ENCODE measurements around the gene HSP90AB1. TPM values are rescaled to one million over a fixed set of nuclear protein-coding genes. Genes with fewer than 3 reads are reported as not detected.

Gene HSP90AB1
- polyA plus RNA-seq, 2 of the 4 experiments (the other 2 are of a cell fraction) = 1,136 to 1,155 TPM

- peaks cover 16% of the 10 kb centered on the region for H3K4me1 ChIP-seq
- WGBS (ENCODE audit: missing lambda C conversion rate) = 0% methylated on average over 2 of the region's 5 CpGs
- TF ChIP-seq RAD21 (conservative IDR thresholded peaks at IDR 0.05 in 1 of 2, IDR thresholded peaks at IDR 0.05 in 1 of 2) (peak; percentile 75 to 88), CHD4 (IDR thresholded peaks at IDR 0.05; ENCODE audit: borderline replicate concordance) (no peak), CTCF (IDR thresholded peaks at IDR 0.05) (peak; percentile 76), HES2 (IDR thresholded peaks at IDR 0.05) (no peak), RNF2 (IDR thresholded peaks at IDR 0.05; ENCODE audit: borderline replicate concordance, low read depth) (no peak), ZNF302 (CRISPR knock-in tag; IDR thresholded peaks at IDR 0.05) (no peak), ELK1 (IDR thresholded peaks at IDR 0.05; ENCODE audit: low read depth, low read length) (no peak), NFE2L2 (conservative IDR thresholded peaks at IDR 0.05; ENCODE audit: low read length) (no peak), PHF8 (IDR thresholded peaks at IDR 0.05; ENCODE audit: borderline replicate concordance, low read depth) (no peak), ESRRA (IDR thresholded peaks at IDR 0.05; ENCODE audit: borderline replicate concordance, low read length) (no peak), NR3C1 (IDR thresholded peaks at IDR 0.05) (no peak), SMC3 (IDR thresholded peaks at IDR 0.05) (peak; percentile 69), MAX (IDR thresholded peaks at IDR 0.05) (no peak), JUNB (IDR thresholded peaks at IDR 0.05) (no peak), TFCP2L1 (CRISPR knock-in tag; IDR thresholded peaks at IDR 0.05) (no peak), NPAS2 (CRISPR knock-in tag; IDR thresholded peaks at IDR 0.05; ENCODE audit: borderline replicate concordance) (no peak), CBX2 (IDR thresholded peaks at IDR 0.05; ENCODE audit: borderline replicate concordance, low read depth) (no peak), SREBF2 (IDR thresholded peaks at IDR 0.05) (no peak), KDM5A (IDR thresholded peaks at IDR 0.05) (no peak), KDM1A (IDR thresholded peaks at IDR 0.05; ENCODE audit: low read depth) (no peak), RCOR1 (IDR thresholded peaks at IDR 0.05; ENCODE audit: low read depth, low read length) (no peak), E2F6 (IDR thresholded peaks at IDR 0.05; ENCODE audit: borderline replicate concordance, low read depth) (no peak), ZSCAN20 (CRISPR knock-in tag; IDR thresholded peaks at IDR 0.05) (no peak), ZC3H11A (IDR thresholded peaks at IDR 0.05) (no peak), ZFP36 (IDR thresholded peaks at IDR 0.05; ENCODE audit: borderline replicate concordance, partially characterized antibody) (no peak), EHMT2 (IDR thresholded peaks at IDR 0.05; ENCODE audit: low read depth) (no peak), MYC (IDR thresholded peaks at IDR 0.05; ENCODE audit: borderline replicate concordance, low read length) (no peak)
These were observed 21.3 kb downstream of the HSP90AB1 start for GRCh38 chr6:44268095-44268628.

More at GRCh38 chr6:44268095-44268628, 21.3 kb downstream of the HSP90AB1 start:
- H3K27ac ChIP-seq = no peak overlapping the region
- CTCF ChIA-PET = interaction anchor here (0.7 to 6.2 kb wide), 30 partner anchors 10 to 193 kb away, joined by 3 to 181 read pairs (median 4); partner anchors contain the start of genes AARS2, HSP90AB1, SLC35B2 and SPATS1
- H3K4me2 ChIP-seq = no peak overlapping the region
- ATAC-seq (peak; percentile 16 to 41; a peak in 3 of 6 replicates), FAIRE-seq (no peak), DNase-seq (ENCODE audit: low read depth in 1 of 2, low spot score in 1 of 2) (peak; percentile 37 to 53)
- H3K9me3 ChIP-seq = no peaks in the 10 kb centered on the region
- POLR2A ChIA-PET = no interaction called here
- H3K4me3 ChIP-seq = no peak overlapping the region

Measured in A549 (cell line).